GM23338 (cell line): ENCODE measurements around the gene RNF168.
"Not testable (repeated sequence)": the region's sequence is repeated elsewhere in the genome, so short reads cannot be mapped to it uniquely, and the experiment has no call there.

Experiments used
- CREB1 ChIP-seq: fragments of 250-450 bp; sonication (Bioruptor Pico); IDR thresholded peaks from 2 replicates; pipeline ENCODE4 v1.5.0; 2020; ENCODE audit warnings: low read depth, mild to moderate bottlenecking, moderate library complexity
- EZH2 ChIP-seq: fragments of 200-600 bp; sonication (generic); IDR thresholded peaks from one replicate; pipeline ENCODE4 v1.8.0; 2017; ENCODE audit warnings: antibody characterized with exemption, mild to moderate bottlenecking, low read depth; ENCODE audit not compliant: unreplicated experiment
- EZH2phosphoT487 ChIP-seq: fragments of 200-600 bp; sonication (generic); IDR thresholded peaks from one replicate; pipeline ENCODE4 v1.8.1; 2018; ENCODE audit warnings: antibody characterized with exemption; ENCODE audit not compliant: unreplicated experiment
- POLR2AphosphoS5 ChIP-seq: IDR thresholded peaks from 2 replicates; pipeline ENCODE4 v1.6.1; 2016; ENCODE audit warnings: antibody characterized with exemption, low read depth
- STAT1 ChIP-seq: IDR thresholded peaks from one replicate; pipeline ENCODE4 v1.6.1; 2016; ENCODE audit warnings: antibody characterized with exemption; ENCODE audit not compliant: unreplicated experiment
- ZNF114 ChIP-seq: fragments of 250-450 bp; sonication (Bioruptor Pico); IDR thresholded peaks from 2 replicates; pipeline ENCODE4 v1.5.0; 2020; ENCODE audit warnings: mild to moderate bottlenecking, moderate library complexity
- TF ChIP-seq, protein P1 (sequence below), 2 experiments: fragments of 200-600 bp in 1 of 2; sonication (generic) in 1 of 2; conservative IDR thresholded peaks; 2 replicates each; pipeline versions ENCODE4 v1.5.1 to v1.6.1; 2016 to 2017; ENCODE audit warnings: antibody characterized with exemption in 2 of 2, low read depth in 2 of 2, mild to moderate bottlenecking in 2 of 2, moderate library complexity in 1 of 2
- TF ChIP-seq, protein P2 (sequence below): IDR thresholded peaks from one replicate; pipeline ENCODE4 v1.6.1; 2018; ENCODE audit warnings: antibody characterized with exemption; ENCODE audit not compliant: unreplicated experiment

DNA sequence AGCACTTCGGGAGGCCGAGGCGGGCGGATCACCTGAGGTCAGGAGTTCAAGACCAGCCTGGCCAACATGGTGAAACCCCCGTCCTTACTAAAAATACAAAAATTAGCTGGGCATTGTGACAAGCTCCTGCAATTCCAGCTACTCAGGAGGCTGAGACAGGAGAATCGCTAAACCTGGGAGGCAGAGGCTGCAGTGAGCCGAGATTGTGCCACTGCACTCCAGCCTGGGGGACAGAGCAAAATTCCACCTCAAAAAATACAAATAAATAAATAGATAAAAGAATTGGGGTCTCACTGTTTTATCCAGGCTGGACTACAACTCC, 470 bp upstream of the RNF168 start:
- not testable (repeated sequence) for TF ChIP-seq STAT1; EZH2; EZH2phosphoT487; POLR2AphosphoS5; ZNF114; CREB1 (CRISPR knock-in tag)
- TF ChIP-seq, protein P1, sequence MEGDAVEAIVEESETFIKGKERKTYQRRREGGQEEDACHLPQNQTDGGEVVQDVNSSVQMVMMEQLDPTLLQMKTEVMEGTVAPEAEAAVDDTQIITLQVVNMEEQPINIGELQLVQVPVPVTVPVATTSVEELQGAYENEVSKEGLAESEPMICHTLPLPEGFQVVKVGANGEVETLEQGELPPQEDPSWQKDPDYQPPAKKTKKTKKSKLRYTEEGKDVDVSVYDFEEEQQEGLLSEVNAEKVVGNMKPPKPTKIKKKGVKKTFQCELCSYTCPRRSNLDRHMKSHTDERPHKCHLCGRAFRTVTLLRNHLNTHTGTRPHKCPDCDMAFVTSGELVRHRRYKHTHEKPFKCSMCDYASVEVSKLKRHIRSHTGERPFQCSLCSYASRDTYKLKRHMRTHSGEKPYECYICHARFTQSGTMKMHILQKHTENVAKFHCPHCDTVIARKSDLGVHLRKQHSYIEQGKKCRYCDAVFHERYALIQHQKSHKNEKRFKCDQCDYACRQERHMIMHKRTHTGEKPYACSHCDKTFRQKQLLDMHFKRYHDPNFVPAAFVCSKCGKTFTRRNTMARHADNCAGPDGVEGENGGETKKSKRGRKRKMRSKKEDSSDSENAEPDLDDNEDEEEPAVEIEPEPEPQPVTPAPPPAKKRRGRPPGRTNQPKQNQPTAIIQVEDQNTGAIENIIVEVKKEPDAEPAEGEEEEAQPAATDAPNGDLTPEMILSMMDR (conservative IDR thresholded peaks at IDR 0.05; ENCODE audit: low read depth in 2 of 2) = not testable (repeated sequence)
- TF ChIP-seq, protein P2, sequence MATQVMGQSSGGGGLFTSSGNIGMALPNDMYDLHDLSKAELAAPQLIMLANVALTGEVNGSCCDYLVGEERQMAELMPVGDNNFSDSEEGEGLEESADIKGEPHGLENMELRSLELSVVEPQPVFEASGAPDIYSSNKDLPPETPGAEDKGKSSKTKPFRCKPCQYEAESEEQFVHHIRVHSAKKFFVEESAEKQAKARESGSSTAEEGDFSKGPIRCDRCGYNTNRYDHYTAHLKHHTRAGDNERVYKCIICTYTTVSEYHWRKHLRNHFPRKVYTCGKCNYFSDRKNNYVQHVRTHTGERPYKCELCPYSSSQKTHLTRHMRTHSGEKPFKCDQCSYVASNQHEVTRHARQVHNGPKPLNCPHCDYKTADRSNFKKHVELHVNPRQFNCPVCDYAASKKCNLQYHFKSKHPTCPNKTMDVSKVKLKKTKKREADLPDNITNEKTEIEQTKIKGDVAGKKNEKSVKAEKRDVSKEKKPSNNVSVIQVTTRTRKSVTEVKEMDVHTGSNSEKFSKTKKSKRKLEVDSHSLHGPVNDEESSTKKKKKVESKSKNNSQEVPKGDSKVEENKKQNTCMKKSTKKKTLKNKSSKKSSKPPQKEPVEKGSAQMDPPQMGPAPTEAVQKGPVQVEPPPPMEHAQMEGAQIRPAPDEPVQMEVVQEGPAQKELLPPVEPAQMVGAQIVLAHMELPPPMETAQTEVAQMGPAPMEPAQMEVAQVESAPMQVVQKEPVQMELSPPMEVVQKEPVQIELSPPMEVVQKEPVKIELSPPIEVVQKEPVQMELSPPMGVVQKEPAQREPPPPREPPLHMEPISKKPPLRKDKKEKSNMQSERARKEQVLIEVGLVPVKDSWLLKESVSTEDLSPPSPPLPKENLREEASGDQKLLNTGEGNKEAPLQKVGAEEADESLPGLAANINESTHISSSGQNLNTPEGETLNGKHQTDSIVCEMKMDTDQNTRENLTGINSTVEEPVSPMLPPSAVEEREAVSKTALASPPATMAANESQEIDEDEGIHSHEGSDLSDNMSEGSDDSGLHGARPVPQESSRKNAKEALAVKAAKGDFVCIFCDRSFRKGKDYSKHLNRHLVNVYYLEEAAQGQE = not testable (repeated sequence)
